ENCODE data around the gene NPAP1. TPM values are rescaled to one million over a fixed set of nuclear protein-coding genes. Genes with fewer than 3 reads are reported as not detected.

NPAP1 gene
- total RNA-seq, 1 experiment from 2014 or later = 0.13 TPM

DNA sequence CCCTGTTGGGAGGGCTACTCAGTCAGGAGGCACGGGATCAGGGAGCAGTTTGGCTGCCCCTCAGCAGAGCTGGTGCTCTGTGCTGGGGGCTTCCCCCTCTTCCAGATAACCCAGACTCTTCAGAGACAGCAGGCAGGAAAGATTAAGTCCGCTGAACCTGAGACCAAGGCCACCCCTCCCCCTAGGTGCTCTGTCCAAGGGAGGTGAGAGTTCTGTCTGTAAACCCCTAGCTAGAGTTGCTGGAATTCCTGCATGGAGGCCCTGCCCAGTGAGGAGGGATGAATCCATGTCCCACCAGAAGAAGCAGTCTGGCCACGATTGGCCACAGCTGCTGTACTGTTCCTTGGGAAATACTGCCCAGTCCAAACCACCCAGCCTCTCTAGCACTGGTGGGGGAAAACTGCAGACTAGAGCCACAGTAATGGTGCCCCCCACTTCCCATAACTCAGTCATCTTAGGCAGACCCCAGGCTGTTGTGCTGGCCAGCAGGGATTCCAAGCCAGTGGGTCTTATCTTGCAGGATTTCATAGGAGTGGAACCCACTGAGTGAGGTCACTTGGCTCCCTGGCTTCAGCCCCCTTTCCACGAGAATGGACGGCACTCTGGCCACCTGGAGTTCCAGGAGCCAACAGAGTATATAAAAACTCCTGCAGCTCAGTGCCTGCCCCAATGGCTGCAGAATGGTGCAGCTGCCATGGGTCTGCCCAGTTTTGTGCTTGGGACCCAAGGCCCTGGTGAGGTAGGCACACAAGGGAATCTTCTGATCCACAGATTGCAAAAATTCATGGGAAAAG lies 42.9 kb downstream of the NPAP1 start:
- Mint-ChIP-seq H3K27ac (no peak overlapping the region), H3K36me3 (peaks cover 35% of the 10 kb centered on the region), H3K9me3 (peaks cover 68% of the 10 kb centered on the region), H3K27me3 (ENCODE audit: low read depth) (no peaks in the 10 kb centered on the region), H3K4me1 (no peaks in the 10 kb centered on the region), H3K4me3 (no peak overlapping the region)
- TF ChIP-seq GTF2I (CRISPR knock-in tag; conservative IDR thresholded peaks at IDR 0.05) (no peak), NR2C2 (CRISPR knock-in tag; IDR thresholded peaks at IDR 0.05) (no peak), HMGA2 (CRISPR knock-in tag; IDR thresholded peaks at IDR 0.05) (no peak), GRHL2 (CRISPR knock-in tag; IDR thresholded peaks at IDR 0.05; ENCODE audit: insufficient replicate concordance, severe bottlenecking) (no peak), ZNF423 (CRISPR knock-in tag; IDR thresholded peaks at IDR 0.05) (no peak)
- TF ChIP-seq, protein P1, sequence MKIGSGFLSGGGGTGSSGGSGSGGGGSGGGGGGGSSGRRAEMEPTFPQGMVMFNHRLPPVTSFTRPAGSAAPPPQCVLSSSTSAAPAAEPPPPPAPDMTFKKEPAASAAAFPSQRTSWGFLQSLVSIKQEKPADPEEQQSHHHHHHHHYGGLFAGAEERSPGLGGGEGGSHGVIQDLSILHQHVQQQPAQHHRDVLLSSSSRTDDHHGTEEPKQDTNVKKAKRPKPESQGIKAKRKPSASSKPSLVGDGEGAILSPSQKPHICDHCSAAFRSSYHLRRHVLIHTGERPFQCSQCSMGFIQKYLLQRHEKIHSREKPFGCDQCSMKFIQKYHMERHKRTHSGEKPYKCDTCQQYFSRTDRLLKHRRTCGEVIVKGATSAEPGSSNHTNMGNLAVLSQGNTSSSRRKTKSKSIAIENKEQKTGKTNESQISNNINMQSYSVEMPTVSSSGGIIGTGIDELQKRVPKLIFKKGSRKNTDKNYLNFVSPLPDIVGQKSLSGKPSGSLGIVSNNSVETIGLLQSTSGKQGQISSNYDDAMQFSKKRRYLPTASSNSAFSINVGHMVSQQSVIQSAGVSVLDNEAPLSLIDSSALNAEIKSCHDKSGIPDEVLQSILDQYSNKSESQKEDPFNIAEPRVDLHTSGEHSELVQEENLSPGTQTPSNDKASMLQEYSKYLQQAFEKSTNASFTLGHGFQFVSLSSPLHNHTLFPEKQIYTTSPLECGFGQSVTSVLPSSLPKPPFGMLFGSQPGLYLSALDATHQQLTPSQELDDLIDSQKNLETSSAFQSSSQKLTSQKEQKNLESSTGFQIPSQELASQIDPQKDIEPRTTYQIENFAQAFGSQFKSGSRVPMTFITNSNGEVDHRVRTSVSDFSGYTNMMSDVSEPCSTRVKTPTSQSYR (CRISPR knock-in tag; IDR thresholded peaks at IDR 0.05) = no peak
- TF ChIP-seq, protein P2, sequence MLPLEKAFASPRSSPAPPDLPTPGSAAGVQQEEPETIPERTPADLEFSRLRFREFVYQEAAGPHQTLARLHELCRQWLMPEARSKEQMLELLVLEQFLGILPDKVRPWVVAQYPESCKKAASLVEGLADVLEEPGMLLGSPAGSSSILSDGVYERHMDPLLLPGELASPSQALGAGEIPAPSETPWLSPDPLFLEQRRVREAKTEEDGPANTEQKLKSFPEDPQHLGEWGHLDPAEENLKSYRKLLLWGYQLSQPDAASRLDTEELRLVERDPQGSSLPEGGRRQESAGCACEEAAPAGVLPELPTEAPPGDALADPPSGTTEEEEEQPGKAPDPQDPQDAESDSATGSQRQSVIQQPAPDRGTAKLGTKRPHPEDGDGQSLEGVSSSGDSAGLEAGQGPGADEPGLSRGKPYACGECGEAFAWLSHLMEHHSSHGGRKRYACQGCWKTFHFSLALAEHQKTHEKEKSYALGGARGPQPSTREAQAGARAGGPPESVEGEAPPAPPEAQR (CRISPR knock-in tag; IDR thresholded peaks at IDR 0.05) = no peak
- TF ChIP-seq, protein P3, sequence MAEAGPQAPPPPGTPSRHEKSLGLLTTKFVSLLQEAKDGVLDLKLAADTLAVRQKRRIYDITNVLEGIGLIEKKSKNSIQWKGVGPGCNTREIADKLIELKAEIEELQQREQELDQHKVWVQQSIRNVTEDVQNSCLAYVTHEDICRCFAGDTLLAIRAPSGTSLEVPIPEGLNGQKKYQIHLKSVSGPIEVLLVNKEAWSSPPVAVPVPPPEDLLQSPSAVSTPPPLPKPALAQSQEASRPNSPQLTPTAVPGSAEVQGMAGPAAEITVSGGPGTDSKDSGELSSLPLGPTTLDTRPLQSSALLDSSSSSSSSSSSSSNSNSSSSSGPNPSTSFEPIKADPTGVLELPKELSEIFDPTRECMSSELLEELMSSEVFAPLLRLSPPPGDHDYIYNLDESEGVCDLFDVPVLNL (CRISPR knock-in tag; IDR thresholded peaks at IDR 0.05; ENCODE audit: borderline replicate concordance, low read depth) = no peak
- ATAC-seq (peak; percentile 46), DNase-seq (ENCODE audit: low spot score) (no peak)
- POLR2A ChIA-PET = no interaction called here
- CTCF ChIA-PET = no interaction called here

DNA sequence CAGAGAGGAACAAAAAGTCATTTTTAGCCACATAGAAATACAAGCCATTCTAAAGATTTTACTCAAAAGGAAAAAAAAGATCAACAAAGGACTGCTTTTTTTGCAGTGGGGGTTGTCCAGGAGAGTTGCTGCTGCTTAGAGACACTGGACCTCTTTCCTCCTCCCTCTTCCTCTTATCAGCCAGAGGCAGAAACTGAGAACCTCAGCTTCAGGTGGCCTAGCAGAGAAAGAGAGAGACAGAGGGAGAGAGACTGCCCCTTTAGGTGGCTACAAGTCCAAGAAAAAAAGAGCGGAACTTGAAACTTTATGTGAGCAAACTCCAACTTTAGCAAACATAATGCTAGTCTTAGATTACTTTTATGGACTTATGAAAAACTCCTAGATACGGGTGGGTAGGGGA lies 54.2 kb downstream of the NPAP1 start:
- POLR2A ChIA-PET = interaction anchor here (0.6 kb wide), 1 partner anchor 266 kb away, joined by 3 read pairs; no protein-coding TSS in a partner anchor

More for the DNA sequence above, 54.2 kb downstream of the NPAP1 start:
- H3K4me3 Mint-ChIP-seq = no peak overlapping the region
- no peaks in the 10 kb centered on the region for H3K4me1 Mint-ChIP-seq
- ATAC-seq = no peak
- CTCF ChIA-PET = no interaction called here
- peaks cover 16% of the 10 kb centered on the region for H3K36me3 Mint-ChIP-seq
- peaks cover 29% of the 10 kb centered on the region for H3K9me3 Mint-ChIP-seq
- DNase-seq (ENCODE audit: low spot score) = no peak
- H3K27me3 Mint-ChIP-seq (ENCODE audit: low read depth) = no peaks in the 10 kb centered on the region
- H3K27ac Mint-ChIP-seq = no peak overlapping the region
- no peak for TF ChIP-seq ELF4 (CRISPR knock-in tag; IDR thresholded peaks at IDR 0.05; ENCODE audit: low read depth)
- TF ChIP-seq HMGA2 (CRISPR knock-in tag; IDR thresholded peaks at IDR 0.05) = no peak
- TF ChIP-seq GABPB1 (CRISPR knock-in tag; IDR thresholded peaks at IDR 0.05) = no peak
- TF ChIP-seq FOXK1 (CRISPR knock-in tag; IDR thresholded peaks at IDR 0.05) = no peak
- TF ChIP-seq ZNF138 (CRISPR knock-in tag; conservative IDR thresholded peaks at IDR 0.05) = no peak
- TF ChIP-seq OVOL2 (CRISPR knock-in tag; IDR thresholded peaks at IDR 0.05; ENCODE audit: borderline replicate concordance) = no peak
- no peak for TF ChIP-seq NR2C2 (CRISPR knock-in tag; IDR thresholded peaks at IDR 0.05)
- TF ChIP-seq ZNF317 (CRISPR knock-in tag; IDR thresholded peaks at IDR 0.05; ENCODE audit: borderline replicate concordance, low read depth) = no peak

Data from WTC11 (cell line).